GM19099 (cell line): ENCODE data around the gene PUM1.

Source experiments
- POLR2A ChIP-seq: IDR thresholded peaks from 3 replicates; pipeline ENCODE4 v1.6.1; 2011; ENCODE audit warnings: low read depth; ENCODE audit not compliant: insufficient read length; ENCODE audit errors: extremely low read depth

PUM1 gene

DNA sequence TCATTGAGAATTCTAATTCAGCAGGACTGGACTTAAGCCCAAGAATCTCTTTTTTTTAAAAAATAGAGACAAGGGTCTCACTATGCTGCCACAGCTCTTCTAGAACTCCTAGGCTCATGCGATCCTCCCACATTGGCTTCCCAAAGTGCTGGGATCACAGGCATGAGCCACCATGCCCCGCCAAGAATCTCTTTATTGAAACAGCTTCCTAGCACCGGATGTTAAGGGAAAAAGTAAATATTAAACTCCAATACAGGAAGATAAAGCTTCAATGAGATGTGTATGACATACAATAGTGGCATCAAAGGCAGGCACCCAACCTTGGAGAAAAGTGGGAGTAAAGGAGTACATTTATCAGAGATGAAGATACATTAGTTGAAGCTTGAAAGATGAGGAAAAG lies 25.5 kb downstream of the PUM1 start:
- no peak for TF ChIP-seq POLR2A

DNA sequence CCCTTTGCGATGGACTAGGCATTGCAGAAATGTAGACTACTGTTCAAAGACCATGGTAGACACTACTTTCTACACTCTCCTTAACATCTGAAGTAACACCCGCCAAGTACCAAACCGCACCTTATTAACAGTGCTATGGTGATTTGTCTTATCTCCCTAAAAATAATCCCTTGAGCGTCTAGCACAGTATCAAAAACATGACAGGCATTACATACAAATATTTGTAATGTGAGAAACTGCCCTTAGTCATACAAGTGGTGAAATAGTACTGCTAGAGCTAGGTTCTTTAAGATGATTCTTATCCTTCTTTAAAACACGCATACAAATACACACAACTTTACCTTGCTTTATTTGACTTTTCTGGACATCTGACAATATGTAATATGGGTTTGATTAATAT lies 27.2 kb downstream of the PUM1 start:
- no peak for TF ChIP-seq POLR2A

DNA sequence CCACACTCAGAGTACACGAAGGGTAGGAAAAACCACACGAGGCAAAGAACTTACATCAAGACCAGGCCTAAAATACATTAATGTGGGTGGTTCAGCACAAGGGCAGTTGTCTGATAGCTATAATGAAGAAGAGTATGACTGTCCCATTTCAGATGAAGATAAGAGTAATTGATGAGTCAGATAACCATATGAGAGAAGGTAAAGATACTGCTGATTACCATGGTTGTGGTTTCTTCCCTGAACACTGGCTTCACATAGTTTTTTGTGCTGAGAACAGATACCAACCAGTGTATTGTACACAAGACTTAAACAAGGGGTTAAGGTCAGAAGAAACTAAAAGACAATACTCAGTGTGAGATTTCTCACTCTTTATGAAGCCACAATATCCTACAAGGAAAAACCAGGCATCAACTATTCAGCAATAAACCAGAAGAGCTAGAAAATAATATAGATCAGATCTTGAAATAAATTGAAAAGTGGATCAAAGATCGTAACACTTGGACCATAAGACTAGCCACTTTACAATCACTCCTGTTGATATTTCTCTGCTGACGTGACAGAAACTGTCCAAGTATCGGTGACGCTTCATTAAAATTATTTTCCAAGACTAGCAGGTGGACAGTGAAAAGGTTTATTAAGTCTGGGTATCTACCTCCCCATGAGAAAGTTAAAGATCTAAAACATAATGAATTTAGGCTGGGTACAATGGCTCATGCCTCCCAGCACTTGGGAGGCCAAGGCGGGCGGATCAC lies 28.6 kb downstream of the PUM1 start:
- TF ChIP-seq POLR2A, result no peak

DNA sequence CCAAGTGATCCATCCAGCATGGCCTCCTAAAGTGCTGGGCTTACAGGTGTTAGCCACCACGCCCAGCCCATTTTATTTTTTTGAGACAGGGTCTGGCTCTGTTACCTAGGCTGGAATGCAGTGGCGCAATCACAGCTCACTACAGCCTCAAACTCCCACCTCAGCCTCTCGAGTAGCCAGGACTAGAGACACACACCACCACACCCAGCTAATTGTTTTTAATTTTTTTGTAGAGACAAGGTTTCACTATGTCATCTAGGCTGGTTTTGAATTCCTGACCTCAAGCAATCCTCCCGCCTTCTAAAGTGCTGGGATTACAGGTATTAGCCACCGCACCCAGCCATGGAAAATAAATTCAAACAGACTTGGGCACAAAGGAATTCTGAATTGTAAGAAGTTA lies 31.9 kb downstream of the PUM1 start:
- no peak for TF ChIP-seq POLR2A

DNA sequence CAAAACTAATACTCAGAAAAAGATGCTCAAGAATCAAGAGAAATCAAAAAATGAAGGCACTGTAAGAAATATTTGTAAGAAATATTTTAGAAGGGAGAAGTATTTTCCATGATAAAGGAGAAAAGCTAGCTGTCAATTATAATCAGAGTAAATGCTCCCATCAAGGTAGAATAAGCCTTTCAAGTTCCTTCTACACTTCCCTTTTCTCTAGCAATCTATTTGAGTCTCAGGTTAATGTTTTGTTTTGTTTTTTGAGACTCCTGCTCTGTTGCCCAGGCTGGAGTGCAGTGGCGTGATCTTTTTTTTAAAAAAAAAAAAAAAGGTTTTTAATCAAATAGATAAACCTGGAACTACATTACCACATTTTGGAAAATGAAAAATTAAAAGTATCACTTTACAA lies 33.3 kb downstream of the PUM1 start:
- TF ChIP-seq POLR2A, result no peak

DNA sequence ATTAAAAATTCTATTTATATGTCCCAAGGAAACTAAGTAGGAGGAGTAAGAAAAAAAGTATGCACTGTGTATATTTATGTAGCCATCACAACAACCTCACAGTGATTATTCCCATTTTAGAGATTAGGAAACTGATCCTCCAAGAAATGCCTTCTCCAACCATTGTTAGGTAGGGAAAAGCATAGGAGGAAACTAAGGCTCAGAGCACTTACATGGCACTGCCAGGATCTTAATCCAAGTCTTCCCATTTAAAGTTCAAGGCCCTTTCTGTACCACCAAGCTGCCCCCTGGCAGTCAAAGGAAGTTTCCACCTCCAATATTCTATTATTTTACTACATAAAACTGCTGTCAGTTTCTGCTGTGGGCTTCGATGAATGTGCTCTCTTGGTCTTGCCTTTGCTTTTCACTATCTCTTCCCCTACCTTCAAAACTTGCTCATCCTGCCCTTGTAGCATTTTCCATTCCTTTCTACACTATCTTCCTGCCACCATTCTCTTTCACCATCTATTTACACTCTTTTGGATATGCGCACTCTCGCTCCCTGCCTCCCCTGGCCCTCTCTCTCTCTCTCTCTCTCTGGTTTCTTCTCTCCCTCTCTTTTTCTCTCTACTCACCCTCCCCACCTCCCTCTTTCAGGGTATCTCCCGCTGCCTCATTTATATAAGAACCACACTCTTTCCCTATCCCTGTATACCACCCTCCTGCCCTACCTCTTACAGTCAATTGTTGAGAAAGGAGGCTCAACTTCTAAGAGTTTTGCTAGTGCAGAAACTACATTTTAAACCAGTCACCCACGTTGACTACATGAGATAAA lies 34.0 kb downstream of the PUM1 start:
- TF ChIP-seq POLR2A, result no peak

DNA sequence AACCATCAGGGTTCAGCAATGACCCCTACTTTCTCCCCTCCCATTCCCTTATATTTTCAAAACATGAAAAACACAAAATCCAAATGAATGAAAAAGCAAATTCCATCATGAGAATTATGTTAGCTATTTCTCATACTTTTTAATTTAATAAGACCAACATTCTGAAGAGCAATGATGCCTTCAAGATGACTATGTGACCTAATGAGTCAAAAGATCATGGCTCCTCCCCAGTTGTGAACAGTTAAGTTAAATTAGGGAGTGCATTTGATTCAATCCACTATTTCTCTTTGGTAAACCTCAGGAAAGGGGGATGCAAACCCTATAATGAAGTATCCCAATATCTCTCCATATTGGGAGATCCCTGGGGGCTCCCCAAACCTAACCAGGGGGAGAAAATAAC lies 36.5 kb downstream of the PUM1 start:
- no peak for TF ChIP-seq POLR2A

DNA sequence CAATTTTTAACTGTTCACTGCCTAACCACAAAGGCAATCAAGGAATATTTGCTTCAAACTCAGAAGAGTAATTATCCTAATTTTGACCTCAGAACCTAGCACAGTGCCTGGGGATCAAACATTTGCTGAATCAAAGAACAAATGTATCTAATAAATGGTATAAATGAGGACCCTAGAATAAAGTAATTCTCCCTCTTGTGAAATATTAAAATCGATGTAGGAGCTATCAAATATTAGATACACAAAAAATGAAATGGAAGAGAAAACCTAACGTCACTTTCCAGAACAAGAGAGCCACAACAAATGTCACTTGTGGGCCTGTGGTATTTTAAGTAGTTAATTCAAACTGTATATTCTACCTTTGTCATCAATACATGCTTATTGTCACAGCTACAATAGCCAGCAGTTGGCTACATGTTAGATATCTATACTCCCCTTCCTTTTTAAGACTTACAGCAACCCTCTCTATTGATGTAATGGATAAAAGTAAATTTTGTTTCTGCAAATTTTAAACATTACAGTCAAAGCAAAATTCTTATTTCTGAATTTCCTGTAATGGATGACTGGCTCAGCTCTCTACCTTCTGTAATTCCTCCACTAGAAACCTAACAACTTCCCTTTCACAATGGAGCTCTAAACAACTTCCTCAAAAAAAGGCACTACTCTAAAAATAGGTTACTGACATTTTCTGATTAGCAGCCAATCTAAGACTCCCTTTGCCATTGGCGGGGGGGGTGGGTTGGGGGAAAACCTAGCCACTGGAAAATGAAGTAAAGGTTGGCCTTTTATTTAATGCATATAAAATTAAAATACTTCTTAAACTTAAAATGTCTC lies 37.6 kb downstream of the PUM1 start:
- no peak for TF ChIP-seq POLR2A

DNA sequence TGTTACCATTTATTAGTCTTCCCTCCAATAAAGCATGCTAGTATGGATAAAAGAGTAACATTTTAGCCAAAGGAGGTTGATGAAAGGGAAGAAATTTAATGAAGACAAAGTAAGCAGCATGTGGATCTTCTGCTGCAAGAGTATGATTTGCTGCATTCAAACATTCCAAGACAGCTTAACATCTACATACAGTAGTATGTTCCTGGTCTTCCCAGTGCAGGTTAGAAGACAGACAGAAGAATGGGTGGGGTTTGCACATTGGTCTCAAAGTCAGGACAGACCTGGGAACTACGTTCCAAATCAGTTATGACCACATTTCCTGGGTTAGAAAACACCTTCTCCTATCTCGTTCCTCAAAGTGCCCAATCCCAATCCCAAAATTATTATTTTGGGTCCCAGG lies 43.3 kb downstream of the PUM1 start:
- TF ChIP-seq POLR2A, result no peak

DNA sequence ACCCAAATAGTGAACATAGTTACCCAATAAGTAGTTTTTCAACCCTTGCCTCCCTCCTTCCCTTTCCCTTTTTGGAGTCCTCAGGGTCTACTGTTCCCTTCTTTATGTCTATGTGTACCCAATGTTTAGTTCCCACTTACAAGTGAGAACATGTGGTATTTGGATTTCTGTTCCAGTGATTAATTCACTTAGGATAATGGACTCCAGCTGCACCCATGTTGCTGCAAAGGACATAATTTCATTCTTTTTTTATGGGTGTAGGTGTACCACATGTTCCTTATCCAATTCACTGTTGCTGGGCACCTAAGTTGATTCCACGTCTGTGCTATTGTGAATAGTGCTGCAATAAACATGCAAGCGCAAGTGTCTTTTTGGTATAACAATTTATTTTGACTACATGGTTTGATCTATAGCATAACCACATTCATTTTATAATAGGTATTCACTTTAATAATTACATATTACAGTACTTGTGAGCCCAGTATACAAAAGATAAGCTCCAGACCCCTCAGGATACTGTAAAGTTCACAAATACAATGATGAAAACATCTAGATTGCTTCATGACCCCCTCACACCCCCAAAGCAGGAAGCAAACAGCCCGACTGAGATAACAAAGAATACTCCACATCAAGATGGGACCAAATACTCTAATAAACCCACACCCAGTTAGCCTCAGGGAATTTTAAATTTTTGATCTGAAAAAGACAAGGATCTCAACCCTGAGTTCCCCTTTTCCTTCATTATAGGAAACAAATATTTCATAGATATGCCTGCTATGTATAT lies 45.3 kb downstream of the PUM1 start:
- no peak for TF ChIP-seq POLR2A

DNA sequence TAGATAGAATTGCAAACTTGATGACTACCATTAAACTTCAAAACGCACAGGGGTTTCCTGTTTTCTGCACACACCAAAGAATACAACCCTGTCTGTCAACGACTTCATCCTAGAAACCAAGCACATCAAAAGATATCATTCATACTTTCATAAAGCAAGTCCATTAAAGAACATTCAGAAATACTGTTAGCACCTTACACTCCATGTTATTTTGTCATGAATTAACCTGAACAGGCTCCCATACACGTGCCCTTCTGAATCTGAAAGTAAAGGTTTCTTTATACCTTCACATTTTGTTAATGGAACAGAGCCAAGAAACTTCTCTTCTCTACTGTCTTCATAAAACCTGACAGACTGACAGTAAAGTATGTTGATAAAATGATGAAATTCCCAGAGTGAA lies 46.1 kb downstream of the PUM1 start:
- no peak for TF ChIP-seq POLR2A

DNA sequence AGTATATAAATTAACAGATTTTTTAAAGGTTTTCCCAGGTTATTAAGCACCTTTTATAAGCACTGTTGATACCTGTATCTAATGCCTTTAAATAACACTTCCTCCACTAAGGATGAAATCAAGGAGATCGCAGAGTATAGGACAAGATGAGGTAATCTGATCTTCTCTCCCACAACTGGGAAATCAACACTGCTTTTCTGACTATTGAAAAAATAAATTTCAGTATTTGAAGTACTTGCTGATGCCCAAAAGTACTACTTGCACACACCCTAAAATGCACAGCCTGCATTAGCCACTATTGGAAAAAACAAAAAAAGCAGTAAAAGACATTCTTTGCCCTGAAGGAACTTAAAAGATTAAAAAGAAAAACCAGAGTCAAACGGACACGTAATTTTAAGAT lies 48.6 kb downstream of the PUM1 start:
- TF ChIP-seq POLR2A, result no peak

DNA sequence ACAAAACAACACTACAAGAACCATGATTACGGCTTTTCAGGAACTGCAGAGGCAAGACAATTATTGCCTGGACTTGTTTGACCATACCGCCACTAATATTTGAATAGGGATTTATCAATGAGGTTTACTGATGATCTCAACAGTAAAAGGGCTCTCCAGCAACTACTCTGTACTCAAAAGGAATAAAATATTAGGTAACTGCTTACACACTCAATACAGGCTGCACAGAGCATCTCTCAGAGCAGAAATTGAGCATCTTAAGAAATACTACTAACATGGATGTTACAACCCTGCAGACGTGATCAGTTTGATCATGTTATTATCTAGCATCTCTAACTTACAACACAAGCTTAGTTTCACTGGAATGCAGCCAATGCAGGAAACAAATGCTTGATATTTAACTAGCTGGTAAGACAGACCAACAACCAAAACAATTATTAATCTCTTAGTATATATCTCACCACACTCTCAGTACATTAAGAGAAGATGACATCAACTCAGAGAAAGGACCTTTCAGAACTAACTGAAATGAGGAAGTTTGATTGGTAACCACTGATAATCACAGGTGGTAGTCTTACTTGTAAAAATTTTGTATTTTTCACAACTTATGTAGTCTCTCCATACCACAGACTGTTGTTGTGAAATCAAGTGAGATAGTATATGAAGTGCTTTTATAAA lies 52.2 kb downstream of the PUM1 start:
- TF ChIP-seq POLR2A, result no peak
